SKM-1 treated with dmso at 0.1 percent for 144 hours (cell line): Measurements from ENCODE around the gene TGFBR1.
"Not testable (repeated sequence)": the region's sequence is repeated elsewhere in the genome, so short reads cannot be mapped to it uniquely, and the experiment has no call there.

Source experiments
- DNase-seq: peaks from one replicate; lab custom pipeline; 2025; ENCODE audit not compliant: unreplicated experiment; lab: John Stamatoyannopoulos, UW

Gene TGFBR1

GRCh38 chr9:99184475-99185347 is 79.8 kb downstream of the TGFBR1 start:
- DNase-seq, result peak; percentile 31

GRCh38 chr9:99185348-99185632 is 80.4 kb downstream of the TGFBR1 start:
- DNase-seq, result no peak

- DNase-seq, result no peak
Observed at GRCh38 chr9:99185934-99186333, 81.0 kb downstream of the TGFBR1 start.

- no peak for DNase-seq
Observed at GRCh38 chr9:99187311-99187710, 82.4 kb downstream of the TGFBR1 start.

GRCh38 chr9:99189186-99189585 is 84.3 kb downstream of the TGFBR1 start:
- no peak for DNase-seq

- no peak for DNase-seq
Observed at GRCh38 chr9:99189887-99190596, 85.1 kb downstream of the TGFBR1 start.

GRCh38 chr9:99190597-99191283 is 85.8 kb downstream of the TGFBR1 start:
- DNase-seq, result no peak

GRCh38 chr9:99192786-99193465 is 88.0 kb downstream of the TGFBR1 start:
- no peak for DNase-seq

GRCh38 chr9:99193466-99193821 is 88.5 kb downstream of the TGFBR1 start:
- DNase-seq, result no peak

- DNase-seq, result not testable (repeated sequence)
Observed at GRCh38 chr9:99196484-99196883, 91.6 kb downstream of the TGFBR1 start.

- no peak for DNase-seq
Observed at GRCh38 chr9:99197124-99197630, 92.3 kb downstream of the TGFBR1 start.

- no peak for DNase-seq
Observed at GRCh38 chr9:99197987-99198386, 93.1 kb downstream of the TGFBR1 start.

- no peak for DNase-seq
Observed at GRCh38 chr9:99199938-99200539, 95.1 kb downstream of the TGFBR1 start.

GRCh38 chr9:99201603-99202002 is 96.7 kb downstream of the TGFBR1 start:
- no peak for DNase-seq
